GM12878 (cell line): ENCODE results near the gene SCUBE2.

Experiments
- ATF3 ChIP-seq: IDR thresholded peaks from 2 replicates; pipeline ENCODE4 v1.6.1; 2011; ENCODE audit warnings: low read depth, mild to moderate bottlenecking, low read length, moderate library complexity, borderline replicate concordance; ENCODE audit errors: extremely low read depth
- CBX5 ChIP-seq: sonication (generic); IDR thresholded peaks from 2 replicates; pipeline ENCODE4 v1.6.1; 2016; ENCODE audit warnings: low read depth, moderate library complexity, mild to moderate bottlenecking, inconsistent platforms
- CTCF ChIP-seq, 3 experiments: IDR thresholded peaks in 2 of 3; conservative IDR thresholded peaks in 1 of 3; 2 replicates each; pipeline ENCODE4 v1.5.1; 2011; ENCODE audit warnings: low read depth in 3 of 3, low read length in 3 of 3, mild to moderate bottlenecking in 3 of 3, control low read depth in 2 of 3, moderate library complexity in 2 of 3, inconsistent platforms in 1 of 3, mixed read lengths in 1 of 3; ENCODE audit not compliant: control insufficient read depth in 2 of 3, insufficient read depth in 1 of 3; ENCODE audit errors: extremely low read depth in 1 of 3
- EP300 ChIP-seq, 2 experiments: fragments of 150-350 bp in 1 of 2; IDR thresholded peaks; 2 replicates each; pipeline ENCODE4 v1.6.1; 2011 to 2012; ENCODE audit warnings: low read depth in 2 of 2, low read length in 2 of 2, borderline replicate concordance in 1 of 2, improper control_type of control experiment in 1 of 2, inconsistent platforms in 1 of 2; ENCODE audit not compliant: control insufficient read depth in 1 of 2
- GABPA ChIP-seq: IDR thresholded peaks from 2 replicates; pipeline ENCODE4 v1.6.1; 2014; ENCODE audit warnings: antibody characterized with exemption, low read depth, mild to moderate bottlenecking, inconsistent platforms
- JUND ChIP-seq: IDR thresholded peaks from 2 replicates; pipeline ENCODE4 v1.6.1; 2012; ENCODE audit warnings: low read depth, mild to moderate bottlenecking, low read length, improper control_type of control experiment, moderate library complexity
- MXI1 ChIP-seq: fragments of 150-350 bp; IDR thresholded peaks from 2 replicates; pipeline ENCODE4 v1.6.1; 2011; ENCODE audit warnings: low read depth, mild to moderate bottlenecking, inconsistent platforms, low read length, improper control_type of control experiment
- POLR2A ChIP-seq: IDR thresholded peaks from 2 replicates; pipeline ENCODE4 v1.6.1; 2011; ENCODE audit warnings: low read depth, mild to moderate bottlenecking, low read length
- RBBP5 ChIP-seq: fragments of 200-600 bp; sonication (generic); conservative IDR thresholded peaks from 2 replicates; pipeline ENCODE4 v1.6.1; 2016
- SMC3 ChIP-seq: IDR thresholded peaks from 2 replicates; pipeline ENCODE4 v1.6.1; 2011; ENCODE audit warnings: low read length, improper control_type of control experiment, borderline replicate concordance
- YY1 ChIP-seq: IDR thresholded peaks from 2 replicates; pipeline ENCODE4 v1.6.1; 2011; ENCODE audit warnings: low read depth, mild to moderate bottlenecking, low read length
- ZBTB11 ChIP-seq: fragments of 450-650 bp; formaldehyde crosslinking; IDR thresholded peaks from 2 replicates; pipeline ENCODE4 v1.5.0; 2022; ENCODE audit warnings: mild to moderate bottlenecking, missing genetic modification characterization
- ZBTB33 ChIP-seq: fragments of 450-650 bp; IDR thresholded peaks from 2 replicates; pipeline ENCODE4 v1.6.1; 2017; ENCODE audit warnings: mild to moderate bottlenecking
- ZNF687 ChIP-seq: fragments of 450-650 bp; IDR thresholded peaks from 2 replicates; pipeline ENCODE4 v1.6.1; 2017; ENCODE audit warnings: mild to moderate bottlenecking, moderate library complexity

- TF ChIP-seq EP300 (IDR thresholded peaks at IDR 0.05; ENCODE audit: borderline replicate concordance in 1 of 2, control insufficient read depth in 1 of 2, low read depth in 2 of 2, low read length in 2 of 2) = no peak
- no peak for TF ChIP-seq ATF3
- TF ChIP-seq MXI1 = no peak
- no peak for TF ChIP-seq CBX5
- no peak for TF ChIP-seq GABPA
- TF ChIP-seq CTCF (IDR thresholded peaks at IDR 0.05 in 2 of 3, conservative IDR thresholded peaks at IDR 0.05 in 1 of 3; ENCODE audit: control insufficient read depth in 2 of 3, extremely low read depth in 1 of 3, insufficient read depth in 1 of 3, low read depth in 3 of 3, low read length in 3 of 3) = no peak
- TF ChIP-seq RBBP5 = no peak
- no peak for TF ChIP-seq ZBTB33
- no peak for TF ChIP-seq ZBTB11 (CRISPR knock-in tag)
- TF ChIP-seq JUND = no peak
- no peak for TF ChIP-seq SMC3
- no peak for TF ChIP-seq POLR2A
- TF ChIP-seq ZNF687 = no peak
- TF ChIP-seq YY1 = no peak
These were observed 18.7 kb downstream of the SCUBE2 start for GRCh38 chr11:9072626-9073176.
